ENCODE measurements around the gene ZIC1.

DNA sequence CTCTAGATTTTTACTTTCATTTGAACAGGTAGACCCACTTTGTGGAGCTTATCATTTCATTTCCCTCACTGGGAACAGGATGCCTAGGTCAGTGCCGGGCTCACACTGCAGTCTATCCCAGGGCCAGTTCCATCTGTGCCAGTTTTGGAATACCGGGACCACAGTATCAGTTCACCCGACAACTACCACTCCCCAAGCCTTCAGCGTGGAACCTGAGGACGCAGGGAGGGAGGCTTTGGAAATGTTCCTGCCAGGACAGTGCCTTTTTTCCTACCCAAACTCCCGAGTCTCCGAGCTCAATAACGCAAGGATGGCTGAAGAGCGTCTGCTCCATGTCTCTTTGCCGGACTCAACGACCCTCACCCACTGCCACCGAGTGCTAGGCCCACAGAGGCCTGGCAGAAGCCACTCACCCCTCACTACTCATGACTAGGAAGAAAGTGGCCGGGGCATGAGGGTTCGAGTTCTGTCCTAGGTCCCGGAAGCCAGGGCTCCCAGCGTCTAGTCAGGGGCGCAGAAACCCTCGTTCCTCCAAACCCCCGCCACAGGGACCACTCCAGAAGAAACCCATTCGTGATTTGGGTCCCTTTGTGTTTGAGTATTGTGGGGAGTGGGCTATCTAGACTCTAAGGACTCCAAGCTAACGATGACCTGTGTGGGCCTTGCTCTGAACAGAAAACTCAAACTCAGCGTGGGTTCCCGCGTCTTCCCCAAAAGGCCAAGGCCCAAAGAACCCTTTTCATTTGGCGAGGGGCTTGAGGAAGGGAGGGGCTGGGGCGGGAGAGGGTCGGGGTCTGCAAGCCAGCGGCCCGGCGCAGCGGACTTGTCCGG lies 11.4 kb downstream of the ZIC1 start:
- TF ChIP-seq, protein P1, sequence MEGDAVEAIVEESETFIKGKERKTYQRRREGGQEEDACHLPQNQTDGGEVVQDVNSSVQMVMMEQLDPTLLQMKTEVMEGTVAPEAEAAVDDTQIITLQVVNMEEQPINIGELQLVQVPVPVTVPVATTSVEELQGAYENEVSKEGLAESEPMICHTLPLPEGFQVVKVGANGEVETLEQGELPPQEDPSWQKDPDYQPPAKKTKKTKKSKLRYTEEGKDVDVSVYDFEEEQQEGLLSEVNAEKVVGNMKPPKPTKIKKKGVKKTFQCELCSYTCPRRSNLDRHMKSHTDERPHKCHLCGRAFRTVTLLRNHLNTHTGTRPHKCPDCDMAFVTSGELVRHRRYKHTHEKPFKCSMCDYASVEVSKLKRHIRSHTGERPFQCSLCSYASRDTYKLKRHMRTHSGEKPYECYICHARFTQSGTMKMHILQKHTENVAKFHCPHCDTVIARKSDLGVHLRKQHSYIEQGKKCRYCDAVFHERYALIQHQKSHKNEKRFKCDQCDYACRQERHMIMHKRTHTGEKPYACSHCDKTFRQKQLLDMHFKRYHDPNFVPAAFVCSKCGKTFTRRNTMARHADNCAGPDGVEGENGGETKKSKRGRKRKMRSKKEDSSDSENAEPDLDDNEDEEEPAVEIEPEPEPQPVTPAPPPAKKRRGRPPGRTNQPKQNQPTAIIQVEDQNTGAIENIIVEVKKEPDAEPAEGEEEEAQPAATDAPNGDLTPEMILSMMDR (IDR thresholded peaks at IDR 0.05), result no peak
- no peak for TF ChIP-seq POLR2A (IDR thresholded peaks at IDR 0.05)
